ENCODE results near the gene AMHR2.

GRCh38 chr12:53383258-53383657 lies 40.4 kb upstream of the AMHR2 start:
- no peak for TF ChIP-seq CTCF (optimal IDR thresholded peaks at IDR 0.05 in 1 of 3, IDR thresholded peaks at IDR 0.05 in 1 of 3, conservative IDR thresholded peaks at IDR 0.05 in 1 of 3; ENCODE audit: extremely low read depth in 1 of 3, insufficient read depth in 2 of 3, low read length in 3 of 3)
- TF ChIP-seq EZH2 (IDR thresholded peaks at IDR 0.05; ENCODE audit: low read length) = no peak

All from keratinocyte (primary cell).